GM23248 (cell line): ENCODE results near the gene CIAO1. TPM values are rescaled to one million over a fixed set of nuclear protein-coding genes. Genes with fewer than 3 reads are reported as not detected.

ENCODE experiments used
- DNase-seq: peaks from one replicate; pipeline ENCODE4 v3.0.0-alpha.2; 2015
- H2AFZ ChIP-seq: fragments of 200-600 bp; sonication (generic); 2 replicates; pipeline ENCODE4 v1.6.1; 2016; ENCODE audit warnings: antibody characterized with exemption
- H3F3A ChIP-seq: fragments of 200-600 bp; sonication (generic); 2 replicates; pipeline ENCODE4 v1.6.1; 2016; ENCODE audit warnings: mild to moderate bottlenecking, antibody characterized with exemption, mixed run types; ENCODE audit not compliant: insufficient read depth
- H3K27ac ChIP-seq: fragments of 200-600 bp; sonication (generic); 2 replicates; pipeline ENCODE4 v1.5.1; 2016; ENCODE audit warnings: mild to moderate bottlenecking
- H3K27me3 ChIP-seq: fragments of 200-600 bp; sonication (generic); replicated peaks from 2 replicates; pipeline ENCODE4 v1.6.1; 2016; ENCODE audit warnings: mild to moderate bottlenecking; ENCODE audit not compliant: insufficient read depth
- H3K36me3 ChIP-seq: fragments of 200-600 bp; sonication (generic); 2 replicates; pipeline ENCODE4 v1.6.1; 2016; ENCODE audit warnings: low read depth, mild to moderate bottlenecking
- H3K4me1 ChIP-seq: fragments of 200-600 bp; sonication (generic); 2 replicates; pipeline ENCODE4 v1.6.1; 2016; ENCODE audit warnings: mild to moderate bottlenecking; ENCODE audit not compliant: insufficient read depth
- H3K4me2 ChIP-seq: fragments of 200-600 bp; sonication (generic); one replicate; pipeline ENCODE4 v1.6.1; 2016; ENCODE audit warnings: mild to moderate bottlenecking; ENCODE audit not compliant: unreplicated experiment
- H3K4me3 ChIP-seq: fragments of 200-600 bp; sonication (generic); 2 replicates; pipeline ENCODE4 v1.5.1; 2016; ENCODE audit warnings: mild to moderate bottlenecking
- H3K79me2 ChIP-seq: fragments of 200-600 bp; sonication (generic); 2 replicates; pipeline ENCODE4 v1.6.1; 2016; ENCODE audit warnings: mild to moderate bottlenecking; ENCODE audit not compliant: insufficient read depth
- H3K9ac ChIP-seq: fragments of 200-600 bp; sonication (generic); 2 replicates; pipeline ENCODE4 v1.6.1; 2016; ENCODE audit warnings: mild to moderate bottlenecking
- H3K9me2 ChIP-seq: fragments of 200-600 bp; sonication (generic); 2 replicates; pipeline ENCODE4 v1.6.1; 2016; ENCODE audit warnings: mixed run types, mild to moderate bottlenecking, moderate library complexity; ENCODE audit not compliant: insufficient read depth
- H3K9me3 ChIP-seq: fragments of 200-600 bp; sonication (generic); one replicate; pipeline ENCODE4 v1.6.1; 2017; ENCODE audit warnings: low read depth
- H4K20me1 ChIP-seq: fragments of 200-600 bp; sonication (generic); 2 replicates; pipeline ENCODE4 v1.6.0; 2016; ENCODE audit not compliant: insufficient read depth
- EZH2 ChIP-seq: fragments of 200-600 bp; sonication (generic); IDR thresholded peaks from 2 replicates; pipeline ENCODE4 v1.6.1; 2018; ENCODE audit warnings: antibody characterized with exemption, mild to moderate bottlenecking; ENCODE audit not compliant: insufficient read depth, poor library complexity, severe bottlenecking
- EZH2phosphoT487 ChIP-seq: fragments of 200-600 bp; sonication (generic); IDR thresholded peaks from 2 replicates; pipeline ENCODE4 v1.6.1; 2018; ENCODE audit warnings: antibody characterized with exemption, moderate library complexity, mild to moderate bottlenecking, low read depth; ENCODE audit not compliant: insufficient read depth
- WGBS, 2 experiments: methylation state at CpG; one replicate each; pipeline ENCODE4 v1.1.6; 2015 to 2017; ENCODE audit warnings: low lambda C conversion rate in 2 of 2, low coverage in 1 of 2; ENCODE audit errors: missing lambda C conversion rate in 2 of 2; 5-methylcytosine and 5-hydroxymethylcytosine counted together
- in situ Hi-C: fragments of 300-500 bp; cut with MboI; formaldehyde crosslinking; loops from 2 replicates; pipeline ENCODE4 v1.15.0; 2020
- polyA plus RNA-seq: library from polyadenylated mRNA; unstranded; fragments of >200 nt; fragmentation: Nextera tagmentation; extraction: Ambion mirVana; gene quantifications from 2 replicates; pipeline ENCODE4 v1.2.1, GENCODE V29; 2016
- total RNA-seq: library from RNA; depleted of rRNA; stranded (reverse); fragments of >200 nt; shearing (Covaris generic); gene quantifications from 2 replicates; pipeline ENCODE4 v1.2.3, GENCODE V29; 2014

Gene CIAO1
- total and polyA plus RNA-seq, 2 experiments from 2014 or later: 69.3 to 126 TPM

GRCh38 chr2:96247896-96248295 lies 18.1 kb upstream of the CIAO1 start:
- H3K9ac ChIP-seq: no peak overlapping the region
- H3K79me2 ChIP-seq: no peaks in the 10 kb centered on the region
- no peak overlapping the region for H2AFZ ChIP-seq
- peaks cover 40% of the 10 kb centered on the region for H3F3A ChIP-seq
- H3K27me3 ChIP-seq: no peaks in the 10 kb centered on the region
- no peak overlapping the region for H3K4me2 ChIP-seq
- no peaks in the 10 kb centered on the region for H3K9me2 ChIP-seq
- H3K4me3 ChIP-seq: no peak overlapping the region
- no peak overlapping the region for H3K27ac ChIP-seq
- no peaks in the 10 kb centered on the region for H3K9me3 ChIP-seq
- H3K36me3 ChIP-seq: no peaks in the 10 kb centered on the region
- no peak for DNase-seq
- in situ Hi-C loops: no loop called here
- TF ChIP-seq EZH2: no peak
- TF ChIP-seq EZH2phosphoT487: no peak
- H4K20me1 ChIP-seq: no peaks in the 10 kb centered on the region
- peaks cover 24% of the 10 kb centered on the region for H3K4me1 ChIP-seq
- 68 to 76% methylated on average over 5 of the region's 5 CpGs for whole genome bisulfite sequencing, 2 experiments

GRCh38 chr2:96248624-96249023 lies 17.4 kb upstream of the CIAO1 start:
- Histone ChIP-seq H3F3A (peaks cover 36% of the 10 kb centered on the region), H3K79me2 (no peaks in the 10 kb centered on the region), H3K27ac (no peak overlapping the region), H3K9ac (no peak overlapping the region), H3K4me2 (no peak overlapping the region), H3K27me3 (no peaks in the 10 kb centered on the region), H3K36me3 (0 out of 2 replicates have a peak, but pooled peaks cover 3% of the 10 kb centered on the region), H3K4me3 (no peak overlapping the region), H2AFZ (no peak overlapping the region), H3K9me2 (no peaks in the 10 kb centered on the region), H4K20me1 (no peaks in the 10 kb centered on the region), H3K9me3 (no peaks in the 10 kb centered on the region), H3K4me1 (peaks cover 23% of the 10 kb centered on the region)
- DNase-seq: no peak
- in situ Hi-C loops: no loop called here
- TF ChIP-seq EZH2 (no peak), EZH2phosphoT487 (no peak)
- WGBS, 2 experiments: 90 to 92% methylated on average over 4 of the region's 4 CpGs

DNA sequence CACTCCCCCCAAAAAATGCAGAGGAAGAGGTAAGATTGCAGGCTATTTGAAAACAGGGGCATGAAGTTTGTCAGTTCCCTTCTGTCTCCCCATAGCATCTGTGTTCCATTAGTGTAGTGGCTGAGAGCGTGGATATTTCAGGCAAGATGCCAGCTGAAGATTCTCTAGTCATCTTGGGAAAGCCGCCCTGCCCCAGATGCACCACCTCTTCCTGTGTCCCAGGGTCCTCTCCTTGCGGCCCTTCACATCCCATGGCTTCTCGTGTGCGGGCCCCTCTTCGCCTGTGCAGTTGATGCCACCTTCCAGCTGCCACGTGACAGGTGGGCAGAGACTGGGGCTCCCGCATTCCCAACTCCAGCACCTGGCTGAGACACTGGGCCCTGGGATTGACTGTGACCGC lies 16.4 kb upstream of the CIAO1 start:
- 10 to 20% methylated on average over 9 of the region's 9 CpGs for WGBS, 2 experiments
- peaks cover 36% of the 10 kb centered on the region for H3F3A ChIP-seq
- H2AFZ ChIP-seq: no peak overlapping the region
- peak; percentile 91 for DNase-seq
- H3K27ac ChIP-seq: peak overlapping the region; percentile 48
- H4K20me1 ChIP-seq: no peaks in the 10 kb centered on the region
- H3K27me3 ChIP-seq: no peaks in the 10 kb centered on the region
- peaks cover 23% of the 10 kb centered on the region for H3K4me1 ChIP-seq
- no peaks in the 10 kb centered on the region for H3K9me2 ChIP-seq
- no peaks in the 10 kb centered on the region for H3K9me3 ChIP-seq
- 0 out of 2 replicates have a peak overlapping the region, but pooled peaks have one; percentile 1 for H3K9ac ChIP-seq
- no peak for TF ChIP-seq EZH2phosphoT487
- no peak for TF ChIP-seq EZH2
- peak overlapping the region; percentile 10; the same call in 1 of the 2 replicates for H3K4me3 ChIP-seq
- H3K4me2 ChIP-seq: peak overlapping the region; percentile 26
- in situ Hi-C loops: loop anchor here (25.0 kb wide), 1 partner anchor 237 kb away; no protein-coding TSS in a partner anchor
- H3K36me3 ChIP-seq: 0 out of 2 replicates have a peak, but pooled peaks cover 3% of the 10 kb centered on the region
- H3K79me2 ChIP-seq: peaks cover 6% of the 10 kb centered on the region; the same call in 1 of the 2 replicates

DNA sequence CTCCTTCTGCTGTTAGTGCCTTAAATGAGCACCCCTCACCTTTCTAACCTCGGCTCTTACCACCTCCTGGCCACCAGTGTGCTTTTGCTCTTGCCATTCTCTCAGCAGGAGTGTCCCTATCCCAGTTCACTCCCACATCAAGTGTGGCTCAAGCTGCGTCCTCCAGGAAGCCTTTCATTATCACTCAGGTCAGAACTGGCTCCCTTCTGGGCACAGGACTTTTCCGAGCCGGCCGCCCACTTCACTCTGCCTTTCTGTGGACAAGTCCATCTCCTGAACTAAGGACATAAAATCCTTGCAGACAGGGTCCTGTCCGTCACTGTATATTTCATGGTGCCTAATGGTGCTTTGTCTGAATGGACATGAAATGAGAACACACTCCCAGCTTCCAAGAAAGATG lies 15.8 kb upstream of the CIAO1 start:
- Histone ChIP-seq H3K27me3 (no peaks in the 10 kb centered on the region), H3K9me3 (no peaks in the 10 kb centered on the region), H4K20me1 (no peaks in the 10 kb centered on the region), H3K4me3 (no peak overlapping the region), H3K9ac (no peak overlapping the region), H3K27ac (peak overlapping the region; percentile 48), H2AFZ (no peak overlapping the region), H3K36me3 (peaks cover 5% of the 10 kb centered on the region), H3K4me2 (peak overlapping the region; percentile 26), H3F3A (peaks cover 36% of the 10 kb centered on the region), H3K79me2 (peaks cover 11% of the 10 kb centered on the region), H3K9me2 (no peaks in the 10 kb centered on the region), H3K4me1 (peaks cover 23% of the 10 kb centered on the region)
- TF ChIP-seq EZH2: no peak
- TF ChIP-seq EZH2phosphoT487: no peak
- in situ Hi-C loops: loop anchor here (25.0 kb wide), 1 partner anchor 238 kb away; no protein-coding TSS in a partner anchor
- DNase-seq: no peak
- 91 to 92% methylated on average over 6 of the region's 6 CpGs for WGBS, 2 experiments
